ENCODE measurements around the gene DENND5A. TPM values are rescaled to one million over a fixed set of nuclear protein-coding genes. Genes with fewer than 3 reads are reported as not detected.

DENND5A gene
- total and polyA plus RNA-seq, 10 donors: 20.8 to 157 (median 110) TPM

DNA sequence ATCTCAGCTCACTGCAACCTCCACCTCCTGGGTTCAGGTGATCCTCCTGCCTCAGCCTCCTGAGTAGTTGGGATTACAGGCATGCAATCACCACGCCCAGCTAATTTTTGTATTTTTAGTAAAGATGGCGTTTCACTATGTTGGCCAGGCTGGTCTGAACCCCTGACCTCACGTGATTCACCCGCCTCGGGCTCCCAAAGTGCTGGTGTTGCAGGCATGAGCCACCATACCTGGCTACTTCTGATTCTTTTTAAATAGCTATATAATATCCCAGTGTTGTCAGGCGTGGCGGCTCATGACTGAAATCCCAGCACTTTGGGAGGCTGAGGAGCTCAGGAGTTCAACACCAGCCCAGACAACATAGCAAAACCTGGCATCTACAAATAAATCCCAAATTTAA is 28.5 kb upstream of the DENND5A start:
- no peak overlapping the region for H3K27ac ChIP-seq
- 92 to 99% (median 98%) methylated on average over 7 of the region's 7 CpGs for WGBS, 5 donors
- H3K36me3 ChIP-seq: peaks cover 0 to 79% (median 27%) of the 10 kb centered on the region in 6 donors
- H3K9me3 ChIP-seq: no peaks in the 10 kb centered on the region
- intact Hi-C loops (cut with DNase I; ENCODE audit: low total_unique reads): no loop called here
- no peaks in the 10 kb centered on the region for H3K4me1 ChIP-seq
- DNase-seq: no peak
- TF ChIP-seq POLR2A (IDR thresholded peaks at IDR 0.05): no peak
- no peak for TF ChIP-seq POLR2AphosphoS5 (IDR thresholded peaks at IDR 0.05)
- TF ChIP-seq CTCF (IDR thresholded peaks at IDR 0.05 in 8 of 11, conservative IDR thresholded peaks at IDR 0.05 in 3 of 11): no peak
- H3K4me3 ChIP-seq: no peak overlapping the region
- H3K27me3 ChIP-seq (replicated peaks in 1 of 7): no peaks in the 10 kb centered on the region

GRCh38 chr11:9285850-9286587 is 20.9 kb upstream of the DENND5A start:
- Histone ChIP-seq H3K27ac (no peak overlapping the region), H3K4me1 (peaks cover 0 to 8% (median 2%) of the 10 kb centered on the region in 6 donors), H3K36me3 (peaks cover 0 to 51% (median 6%) of the 10 kb centered on the region in 6 donors), H3K4me3 (no peak overlapping the region), H3K9me3 (no peaks in the 10 kb centered on the region), H3K27me3 (replicated peaks in 1 of 7) (no peaks in the 10 kb centered on the region)
- DNase-seq: no peak
- intact Hi-C loops (cut with DNase I; ENCODE audit: low total_unique reads): no loop called here
- WGBS, 5 donors: 90 to 95% (median 92%) methylated on average over 14 of the region's 14 CpGs
- TF ChIP-seq CTCF (IDR thresholded peaks at IDR 0.05 in 8 of 11, conservative IDR thresholded peaks at IDR 0.05 in 3 of 11) (no peak), POLR2A (IDR thresholded peaks at IDR 0.05) (no peak), POLR2AphosphoS5 (IDR thresholded peaks at IDR 0.05) (no peak)

GRCh38 chr11:9280655-9281301 is 15.6 kb upstream of the DENND5A start:
- TF ChIP-seq POLR2A (IDR thresholded peaks at IDR 0.05): no peak
- TF ChIP-seq CTCF (IDR thresholded peaks at IDR 0.05 in 8 of 11, conservative IDR thresholded peaks at IDR 0.05 in 3 of 11): no peak
- TF ChIP-seq POLR2AphosphoS5 (IDR thresholded peaks at IDR 0.05): peak in 1 of 3 donors; percentile 39
- Histone ChIP-seq H3K27ac (peak overlapping the region in 1 of 8 donors; percentile 14), H3K27me3 (replicated peaks in 1 of 7) (no peaks in the 10 kb centered on the region), H3K36me3 (peaks cover 0 to 38% (median 0%) of the 10 kb centered on the region in 6 donors), H3K9me3 (no peaks in the 10 kb centered on the region), H3K4me3 (no peak overlapping the region), H3K4me1 (peaks cover 8 to 21% (median 12%) of the 10 kb centered on the region in 6 donors)
- intact Hi-C loops (cut with DNase I; ENCODE audit: low total_unique reads): no loop called here
- 29 to 45% (median 33%) methylated on average over 4 of the region's 4 CpGs for WGBS, 5 donors
- no peak for DNase-seq

- H3K27ac ChIP-seq: no peak overlapping the region
- peaks cover 0 to 14% (median 0%) of the 10 kb centered on the region in 6 donors for H3K36me3 ChIP-seq
- H3K27me3 ChIP-seq (replicated peaks in 1 of 7): no peaks in the 10 kb centered on the region
- intact Hi-C loops (cut with DNase I; ENCODE audit: low total_unique reads): no loop called here
- DNase-seq: no peak
- peaks cover 8 to 46% (median 19%) of the 10 kb centered on the region in 6 donors for H3K4me1 ChIP-seq
- H3K4me3 ChIP-seq: no peak overlapping the region
- TF ChIP-seq CTCF (IDR thresholded peaks at IDR 0.05 in 8 of 11, conservative IDR thresholded peaks at IDR 0.05 in 3 of 11): no peak
- no peak for TF ChIP-seq POLR2A (IDR thresholded peaks at IDR 0.05)
- TF ChIP-seq POLR2AphosphoS5 (IDR thresholded peaks at IDR 0.05): no peak
- H3K9me3 ChIP-seq: no peaks in the 10 kb centered on the region
- 93 to 97% (median 93%) methylated on average over 8 of the region's 8 CpGs for WGBS, 5 donors
These were observed 12.0 kb upstream of the DENND5A start for GRCh38 chr11:9277176-9277575.
